LNCAP (cell line): ENCODE data around the gene KIF6.

ENCODE experiments used
- CTCF ChIP-seq: fragments of 450-650 bp; IDR thresholded peaks from 2 replicates; pipeline ENCODE4 v1.5.1; 2017; ENCODE audit warnings: mild to moderate bottlenecking

Gene KIF6

GRCh38 chr6:39553860-39554802, 171.1 kb downstream of the KIF6 start:
- TF ChIP-seq CTCF, result no peak

- TF ChIP-seq CTCF, result no peak
Observed at GRCh38 chr6:39553029-39553428, 172.2 kb downstream of the KIF6 start.

- no peak for TF ChIP-seq CTCF
Observed at GRCh38 chr6:39550191-39550590, 175.0 kb downstream of the KIF6 start.

GRCh38 chr6:39546731-39547130, 178.5 kb downstream of the KIF6 start:
- TF ChIP-seq CTCF, result no peak

DNA sequence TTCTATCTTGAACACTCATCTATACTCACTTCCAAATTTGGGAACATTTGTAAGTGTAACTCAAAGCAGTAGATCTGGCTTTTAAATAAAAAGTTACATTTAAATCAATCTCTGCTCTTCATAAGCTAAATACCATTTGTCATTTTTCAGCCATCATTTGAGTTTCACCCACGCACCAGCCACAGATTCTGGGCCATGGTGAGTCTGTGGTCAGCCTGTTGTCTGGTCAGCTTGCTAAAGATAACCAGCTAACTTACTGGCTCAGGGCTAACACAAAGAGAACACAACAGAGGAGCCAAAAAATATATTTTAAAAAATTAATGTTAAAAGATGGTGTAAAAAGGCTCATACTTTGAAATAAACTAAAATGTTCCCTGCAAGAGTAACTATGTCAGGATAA, 181.3 kb downstream of the KIF6 start:
- no peak for TF ChIP-seq CTCF

DNA sequence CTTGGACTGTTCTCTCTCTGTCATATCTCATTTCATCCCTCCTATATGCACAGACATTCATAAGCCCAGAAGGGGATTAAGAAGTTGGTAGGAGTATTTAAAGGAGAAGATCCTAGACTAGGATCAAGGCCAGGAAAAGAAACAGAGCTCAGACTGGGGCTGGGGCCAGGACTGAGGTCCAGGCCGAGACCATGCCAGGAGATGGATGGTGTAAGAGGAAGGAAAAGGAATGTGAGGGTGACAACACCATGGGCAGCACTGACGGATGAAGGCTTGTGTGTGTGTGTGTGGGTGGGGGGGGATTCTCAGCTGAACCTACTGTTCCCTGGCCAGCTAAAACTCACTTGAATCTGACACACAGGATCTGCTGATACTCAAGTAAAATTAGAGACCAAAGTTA, 182.1 kb downstream of the KIF6 start:
- TF ChIP-seq CTCF, result no peak

DNA sequence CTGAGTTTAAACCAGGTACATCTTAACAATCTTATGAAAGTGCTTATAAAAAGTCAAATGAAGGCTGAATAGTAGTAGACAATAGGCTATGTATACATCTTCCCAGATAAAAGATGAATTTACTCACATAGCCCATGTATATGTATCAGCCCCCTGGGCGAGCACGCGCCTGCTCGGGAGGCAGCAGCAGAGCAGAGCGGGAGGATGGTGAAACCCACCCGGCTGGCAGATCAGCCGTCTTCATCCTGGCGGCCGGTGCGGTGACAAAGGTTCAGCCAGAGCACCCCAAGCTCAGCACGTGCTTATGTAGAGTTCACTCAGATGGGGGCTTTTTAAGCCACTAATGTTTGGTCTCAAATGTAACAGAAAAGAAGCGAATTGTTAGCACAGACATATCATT, 184.8 kb downstream of the KIF6 start:
- TF ChIP-seq CTCF, result no peak
